HepG2 (cell line): ENCODE measurements around the gene CDK13. TPM values are rescaled to one million over a fixed set of nuclear protein-coding genes. Genes with fewer than 3 reads are reported as not detected.

Experiments used
- AGO1 ChIP-seq: fragments of 200-400 bp; formaldehyde crosslinking; IDR thresholded peaks from 2 replicates; pipeline ENCODE4 v1.6.1; 2017; ENCODE audit warnings: mild to moderate bottlenecking, low read depth, low read length, moderate library complexity; ENCODE audit not compliant: poor library complexity, severe bottlenecking
- EHMT2 ChIP-seq: fragments of 200-600 bp; sonication (generic); IDR thresholded peaks from 2 replicates; pipeline ENCODE4 v1.7.0; 2017; ENCODE audit warnings: antibody characterized with exemption, low read depth, low read length, borderline replicate concordance
- FOXM1 ChIP-seq: sonication (generic); formaldehyde crosslinking; IDR thresholded peaks from 2 replicates; pipeline ENCODE4 v1.5.0; 2020; ENCODE audit warnings: missing genetic modification reagents
- FOXP1 ChIP-seq, 2 experiments: fragments of 450-650 bp in 1 of 2; IDR thresholded peaks; 2 replicates each; pipeline ENCODE4 v1.6.1; 2017 to 2018; ENCODE audit warnings: antibody characterized with exemption in 1 of 2
- PHF8 ChIP-seq: sonication (generic); formaldehyde crosslinking; IDR thresholded peaks from 2 replicates; pipeline ENCODE4 v1.5.0; 2020; ENCODE audit warnings: missing genetic modification reagents
- RBAK ChIP-seq: sonication (generic); formaldehyde crosslinking; IDR thresholded peaks from 2 replicates; pipeline ENCODE4 v1.5.1; 2020; ENCODE audit warnings: mild to moderate bottlenecking, missing genetic modification reagents
- ZEB1 ChIP-seq: IDR thresholded peaks from 2 replicates; pipeline ENCODE4 v1.6.1; 2012; ENCODE audit warnings: mild to moderate bottlenecking, low read depth, inconsistent platforms; ENCODE audit not compliant: insufficient replicate concordance
- ZMYM2 ChIP-seq: sonication (generic); formaldehyde crosslinking; IDR thresholded peaks from 2 replicates; pipeline ENCODE4 v1.8.0; 2022; ENCODE audit warnings: mild to moderate bottlenecking, missing genetic modification reagents
- ZNF232 ChIP-seq: sonication (generic); formaldehyde crosslinking; IDR thresholded peaks from 2 replicates; pipeline ENCODE4 v1.4.0; 2020; ENCODE audit warnings: missing genetic modification reagents, borderline replicate concordance
- ZNF33B ChIP-seq: sonication (generic); formaldehyde crosslinking; IDR thresholded peaks from 2 replicates; pipeline ENCODE4 v1.5.1; 2020; ENCODE audit warnings: mild to moderate bottlenecking, missing genetic modification reagents
- ZNF530 ChIP-seq: sonication (generic); formaldehyde crosslinking; IDR thresholded peaks from 2 replicates; pipeline ENCODE4 v1.5.0; 2020; ENCODE audit warnings: low read depth, mild to moderate bottlenecking, missing genetic modification reagents
- ZNF619 ChIP-seq: sonication (generic); formaldehyde crosslinking; IDR thresholded peaks from 2 replicates; pipeline ENCODE4 v1.4.0; 2020; ENCODE audit warnings: mild to moderate bottlenecking, missing genetic modification reagents
- ZNF724P ChIP-seq: sonication (generic); formaldehyde crosslinking; IDR thresholded peaks from 2 replicates; pipeline ENCODE4 v1.8.0; 2022; ENCODE audit warnings: missing genetic modification reagents, borderline replicate concordance
- ZNF788 ChIP-seq: sonication (generic); formaldehyde crosslinking; IDR thresholded peaks from 2 replicates; pipeline ENCODE4 v1.5.0; 2020; ENCODE audit warnings: mild to moderate bottlenecking, missing genetic modification reagents, borderline replicate concordance
- ZNF816 ChIP-seq: sonication (generic); formaldehyde crosslinking; IDR thresholded peaks from 2 replicates; pipeline ENCODE4 v1.8.0; 2022; ENCODE audit warnings: missing genetic modification reagents, mild to moderate bottlenecking, borderline replicate concordance
- ZSCAN9 ChIP-seq: IDR thresholded peaks from 2 replicates; pipeline ENCODE4 v1.6.1; 2016; ENCODE audit warnings: borderline replicate concordance
- polyA plus RNA-seq, 8 experiments: library from polyadenylated mRNA; depleted of rRNA in 3 of 8; stranded (reverse) in 7 of 8; unstranded in 1 of 8; fragments of >200 nt; fragmentation: Illumina TruSeq in 4 of 8; extraction: Trizol in 4 of 8; gene quantifications; 2 replicates each; pipeline versions ENCODE4 v1.2.1 to v1.2.3, GENCODE V29; 2011 to 2016; ENCODE audit warnings: low read depth in 4 of 8, missing spikeins in 1 of 8, mixed read lengths in 1 of 8; ENCODE audit not compliant: insufficient read depth in 1 of 8
- total RNA-seq, 5 experiments: library from RNA; depleted of rRNA; stranded (reverse); fragments of >200 nt; fragmentation: Illumina TruSeq; extraction: Trizol; gene quantifications; 2 replicates each; pipeline ENCODE4 v1.2.3, GENCODE V29; 2016; ENCODE audit warnings: low read depth in 1 of 5
- TF ChIP-seq, protein P1 (sequence below): sonication (generic); formaldehyde crosslinking; IDR thresholded peaks from 2 replicates; pipeline ENCODE4 v1.5.0; 2020; ENCODE audit warnings: missing genetic modification reagents, mild to moderate bottlenecking, borderline replicate concordance
- TF ChIP-seq, protein P2 (sequence below): IDR thresholded peaks from 2 replicates; pipeline ENCODE4 v1.6.1; 2016; ENCODE audit warnings: low read depth, missing genetic modification reagents, missing compliant biosample characterization
- TF ChIP-seq, protein P3 (sequence below): sonication (generic); formaldehyde crosslinking; IDR thresholded peaks from 2 replicates; pipeline ENCODE4 v1.9.0; 2021; ENCODE audit warnings: missing genetic modification reagents, borderline replicate concordance

The CDK13 gene
- total and polyA plus RNA-seq, 2 of the 13 experiments (the other 11 are each of a cell fraction or from before 2014, with no cell fraction given), result 21.0 to 40.9 TPM

DNA sequence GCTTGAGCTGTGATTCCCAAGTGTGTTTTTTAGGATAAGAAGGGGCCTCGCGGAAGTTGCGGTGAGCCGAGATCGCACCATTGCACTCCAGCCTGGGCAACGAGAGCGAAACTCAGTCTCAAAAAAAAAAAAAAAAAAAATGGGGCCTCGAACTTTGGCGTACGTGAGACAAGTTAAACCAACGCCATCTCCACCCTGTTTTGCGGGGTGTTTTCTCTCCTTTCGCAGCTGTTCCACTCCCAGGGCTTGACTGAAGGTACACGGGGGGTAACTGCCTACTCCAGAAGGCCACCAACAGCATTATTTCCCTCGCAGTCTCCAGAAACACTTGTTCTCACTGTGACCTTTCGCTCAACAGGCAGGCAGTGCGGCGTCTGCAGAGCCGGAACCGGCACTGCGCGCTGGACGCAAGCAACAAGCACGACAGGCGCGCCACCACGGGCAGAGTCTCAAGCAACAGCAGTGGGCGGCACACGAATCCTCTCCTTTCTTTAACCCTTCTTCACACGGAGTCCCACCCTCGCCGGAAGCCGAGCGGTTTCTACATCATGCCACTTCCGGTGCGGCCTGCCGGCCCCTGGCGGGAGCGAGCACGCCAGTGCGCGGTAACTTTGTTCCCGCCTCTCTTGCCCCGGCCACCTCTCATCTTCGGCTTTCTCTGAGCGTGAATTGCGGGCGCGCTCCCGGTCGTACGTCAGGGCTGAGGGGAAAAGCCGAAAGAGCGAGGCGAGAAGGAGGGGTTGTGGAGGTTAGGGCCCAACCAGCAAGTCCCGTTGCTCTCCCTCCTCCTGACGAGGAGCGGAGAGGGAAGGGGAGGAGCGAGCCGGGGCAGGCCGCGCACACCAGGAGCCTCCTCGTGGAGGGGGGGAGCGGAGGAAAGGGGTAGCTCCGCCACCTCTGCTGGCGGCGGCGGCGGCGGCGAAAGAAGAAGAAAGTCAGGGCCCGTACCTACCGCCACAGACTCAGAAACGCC lies 814 bp upstream of the CDK13 start (continued):
- TF ChIP-seq, protein P1, sequence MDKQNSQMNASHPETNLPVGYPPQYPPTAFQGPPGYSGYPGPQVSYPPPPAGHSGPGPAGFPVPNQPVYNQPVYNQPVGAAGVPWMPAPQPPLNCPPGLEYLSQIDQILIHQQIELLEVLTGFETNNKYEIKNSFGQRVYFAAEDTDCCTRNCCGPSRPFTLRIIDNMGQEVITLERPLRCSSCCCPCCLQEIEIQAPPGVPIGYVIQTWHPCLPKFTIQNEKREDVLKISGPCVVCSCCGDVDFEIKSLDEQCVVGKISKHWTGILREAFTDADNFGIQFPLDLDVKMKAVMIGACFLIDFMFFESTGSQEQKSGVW (CRISPR knock-in tag), result no peak
- TF ChIP-seq ZNF788 (CRISPR knock-in tag) (peak; percentile 66; the same call in 1 of the 2 replicates), ZNF530 (no peak), ZMYM2 (no peak), EHMT2 (no peak), ZNF619 (CRISPR knock-in tag) (peak; percentile 81; the same call in 1 of the 2 replicates), ZNF33B (CRISPR knock-in tag) (0 out of 2 replicates have a peak, but pooled peaks have one; percentile 72), FOXM1 (no peak), ZNF724P (CRISPR knock-in tag) (no peak), RBAK (no peak), ZEB1 (no peak), ZNF816 (CRISPR knock-in tag) (no peak), ZSCAN9 (CRISPR knock-in tag) (no peak; the same call in 1 of the 2 replicates), AGO1 (no peak), PHF8 (peak; percentile 91), ZNF232 (CRISPR knock-in tag) (peak; percentile 48; the same call in 1 of the 2 replicates), FOXP1 (IDR thresholded peaks at IDR 0.05) (no peak), FOXP1 (CRISPR knock-in tag; IDR thresholded peaks at IDR 0.05) (no peak)
- TF ChIP-seq, protein P2, sequence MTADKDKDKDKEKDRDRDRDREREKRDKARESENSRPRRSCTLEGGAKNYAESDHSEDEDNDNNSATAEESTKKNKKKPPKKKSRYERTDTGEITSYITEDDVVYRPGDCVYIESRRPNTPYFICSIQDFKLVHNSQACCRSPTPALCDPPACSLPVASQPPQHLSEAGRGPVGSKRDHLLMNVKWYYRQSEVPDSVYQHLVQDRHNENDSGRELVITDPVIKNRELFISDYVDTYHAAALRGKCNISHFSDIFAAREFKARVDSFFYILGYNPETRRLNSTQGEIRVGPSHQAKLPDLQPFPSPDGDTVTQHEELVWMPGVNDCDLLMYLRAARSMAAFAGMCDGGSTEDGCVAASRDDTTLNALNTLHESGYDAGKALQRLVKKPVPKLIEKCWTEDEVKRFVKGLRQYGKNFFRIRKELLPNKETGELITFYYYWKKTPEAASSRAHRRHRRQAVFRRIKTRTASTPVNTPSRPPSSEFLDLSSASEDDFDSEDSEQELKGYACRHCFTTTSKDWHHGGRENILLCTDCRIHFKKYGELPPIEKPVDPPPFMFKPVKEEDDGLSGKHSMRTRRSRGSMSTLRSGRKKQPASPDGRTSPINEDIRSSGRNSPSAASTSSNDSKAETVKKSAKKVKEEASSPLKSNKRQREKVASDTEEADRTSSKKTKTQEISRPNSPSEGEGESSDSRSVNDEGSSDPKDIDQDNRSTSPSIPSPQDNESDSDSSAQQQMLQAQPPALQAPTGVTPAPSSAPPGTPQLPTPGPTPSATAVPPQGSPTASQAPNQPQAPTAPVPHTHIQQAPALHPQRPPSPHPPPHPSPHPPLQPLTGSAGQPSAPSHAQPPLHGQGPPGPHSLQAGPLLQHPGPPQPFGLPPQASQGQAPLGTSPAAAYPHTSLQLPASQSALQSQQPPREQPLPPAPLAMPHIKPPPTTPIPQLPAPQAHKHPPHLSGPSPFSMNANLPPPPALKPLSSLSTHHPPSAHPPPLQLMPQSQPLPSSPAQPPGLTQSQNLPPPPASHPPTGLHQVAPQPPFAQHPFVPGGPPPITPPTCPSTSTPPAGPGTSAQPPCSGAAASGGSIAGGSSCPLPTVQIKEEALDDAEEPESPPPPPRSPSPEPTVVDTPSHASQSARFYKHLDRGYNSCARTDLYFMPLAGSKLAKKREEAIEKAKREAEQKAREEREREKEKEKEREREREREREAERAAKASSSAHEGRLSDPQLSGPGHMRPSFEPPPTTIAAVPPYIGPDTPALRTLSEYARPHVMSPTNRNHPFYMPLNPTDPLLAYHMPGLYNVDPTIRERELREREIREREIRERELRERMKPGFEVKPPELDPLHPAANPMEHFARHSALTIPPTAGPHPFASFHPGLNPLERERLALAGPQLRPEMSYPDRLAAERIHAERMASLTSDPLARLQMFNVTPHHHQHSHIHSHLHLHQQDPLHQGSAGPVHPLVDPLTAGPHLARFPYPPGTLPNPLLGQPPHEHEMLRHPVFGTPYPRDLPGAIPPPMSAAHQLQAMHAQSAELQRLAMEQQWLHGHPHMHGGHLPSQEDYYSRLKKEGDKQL, result no peak
- TF ChIP-seq, protein P3, sequence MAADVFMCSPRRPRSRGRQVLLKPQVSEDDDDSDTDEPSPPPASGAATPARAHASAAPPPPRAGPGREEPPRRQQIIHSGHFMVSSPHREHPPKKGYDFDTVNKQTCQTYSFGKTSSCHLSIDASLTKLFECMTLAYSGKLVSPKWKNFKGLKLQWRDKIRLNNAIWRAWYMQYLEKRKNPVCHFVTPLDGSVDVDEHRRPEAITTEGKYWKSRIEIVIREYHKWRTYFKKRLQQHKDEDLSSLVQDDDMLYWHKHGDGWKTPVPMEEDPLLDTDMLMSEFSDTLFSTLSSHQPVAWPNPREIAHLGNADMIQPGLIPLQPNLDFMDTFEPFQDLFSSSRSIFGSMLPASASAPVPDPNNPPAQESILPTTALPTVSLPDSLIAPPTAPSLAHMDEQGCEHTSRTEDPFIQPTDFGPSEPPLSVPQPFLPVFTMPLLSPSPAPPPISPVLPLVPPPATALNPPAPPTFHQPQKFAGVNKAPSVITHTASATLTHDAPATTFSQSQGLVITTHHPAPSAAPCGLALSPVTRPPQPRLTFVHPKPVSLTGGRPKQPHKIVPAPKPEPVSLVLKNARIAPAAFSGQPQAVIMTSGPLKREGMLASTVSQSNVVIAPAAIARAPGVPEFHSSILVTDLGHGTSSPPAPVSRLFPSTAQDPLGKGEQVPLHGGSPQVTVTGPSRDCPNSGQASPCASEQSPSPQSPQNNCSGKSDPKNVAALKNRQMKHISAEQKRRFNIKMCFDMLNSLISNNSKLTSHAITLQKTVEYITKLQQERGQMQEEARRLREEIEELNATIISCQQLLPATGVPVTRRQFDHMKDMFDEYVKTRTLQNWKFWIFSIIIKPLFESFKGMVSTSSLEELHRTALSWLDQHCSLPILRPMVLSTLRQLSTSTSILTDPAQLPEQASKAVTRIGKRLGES (CRISPR knock-in tag), result no peak
